GM12864 (cell line): ENCODE data around the gene IRF3.
"Not testable (repeated sequence)": the region's sequence is repeated elsewhere in the genome, so short reads cannot be mapped to it uniquely, and the experiment has no call there.

Experiments
- DNase-seq: peaks from one replicate; pipeline ENCODE4 v3.0.0-alpha.2; 2011; ENCODE audit warnings: low read depth
- H3K4me3 ChIP-seq: 2 replicates; pipeline ENCODE4 v1.5.1; 2011; ENCODE audit warnings: mild to moderate bottlenecking, low read depth, low read length, control low read depth
- CTCF ChIP-seq: IDR thresholded peaks from 2 replicates; pipeline ENCODE4 v1.5.1; 2011; ENCODE audit warnings: low read depth, mild to moderate bottlenecking, moderate library complexity, low read length, control low read depth, inconsistent platforms; ENCODE audit errors: missing control alignments

IRF3 gene

DNA sequence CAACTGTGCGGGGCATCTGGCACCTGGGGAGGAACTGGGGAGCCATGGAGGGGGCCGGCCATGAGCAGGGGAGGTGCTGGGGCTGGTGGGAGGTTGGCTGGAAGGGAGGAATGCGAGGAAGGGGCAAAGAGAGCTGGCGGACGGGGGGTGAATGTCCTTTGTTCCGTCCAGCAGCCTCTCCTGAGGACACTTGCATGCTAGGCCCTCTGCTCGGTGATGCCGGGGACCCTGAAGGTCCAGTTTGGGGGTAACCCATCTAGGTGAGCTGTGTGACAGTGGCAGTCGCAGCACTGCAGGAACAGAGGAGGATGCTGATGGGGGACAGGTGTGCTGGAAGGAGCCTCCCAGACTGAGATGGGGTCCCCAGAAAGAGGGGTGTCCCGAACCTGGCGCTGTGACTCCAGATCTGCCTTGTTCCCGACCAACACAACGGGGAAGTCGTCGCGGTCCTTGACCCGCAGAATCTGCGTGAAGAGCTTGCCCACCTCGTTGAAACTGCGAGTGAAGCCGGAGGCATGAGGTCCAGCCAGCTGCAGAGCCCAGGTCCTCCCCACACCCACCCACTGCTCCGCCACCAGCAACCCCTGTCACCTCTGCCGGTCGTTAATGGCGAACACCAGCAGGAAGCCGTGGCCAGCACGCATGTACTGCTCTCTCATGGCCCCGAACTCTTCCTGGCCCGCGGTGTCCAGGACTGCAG is 29.3 kb downstream of the IRF3 start:
- no peak overlapping the region for H3K4me3 ChIP-seq
- no peak for DNase-seq
- no peak for TF ChIP-seq CTCF

- no peak for TF ChIP-seq CTCF
- DNase-seq = no peak
- no peak overlapping the region for H3K4me3 ChIP-seq
Measured at GRCh38 chr19:49635530-49636232, 30.0 kb downstream of the IRF3 start.

- DNase-seq, H3K4me3 ChIP-seq: not testable (repeated sequence)
Measured at GRCh38 chr19:49633273-49633672, 32.4 kb downstream of the IRF3 start.

DNA sequence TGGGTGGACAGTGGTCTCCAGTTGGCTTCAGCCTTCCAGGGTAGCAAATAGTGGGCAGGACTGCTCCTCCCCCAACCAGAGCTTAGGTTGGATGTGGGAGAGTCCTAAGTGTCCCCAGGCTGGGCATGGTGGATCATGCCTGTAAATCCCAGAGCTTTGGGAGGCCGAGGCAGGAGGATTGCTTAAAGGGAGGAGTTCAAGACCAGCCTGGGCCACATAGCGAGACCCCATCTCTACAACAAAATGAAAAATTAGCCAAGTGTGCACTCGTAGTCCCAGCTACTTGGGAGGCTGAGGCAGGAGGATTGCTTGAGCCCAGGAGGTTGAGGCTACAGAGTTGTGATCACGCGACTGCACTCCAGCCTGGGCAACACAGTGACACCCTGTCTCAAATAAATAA is 33.1 kb downstream of the IRF3 start:
- no peak for DNase-seq
- H3K4me3 ChIP-seq = no peak overlapping the region
- TF ChIP-seq CTCF = no peak

DNA sequence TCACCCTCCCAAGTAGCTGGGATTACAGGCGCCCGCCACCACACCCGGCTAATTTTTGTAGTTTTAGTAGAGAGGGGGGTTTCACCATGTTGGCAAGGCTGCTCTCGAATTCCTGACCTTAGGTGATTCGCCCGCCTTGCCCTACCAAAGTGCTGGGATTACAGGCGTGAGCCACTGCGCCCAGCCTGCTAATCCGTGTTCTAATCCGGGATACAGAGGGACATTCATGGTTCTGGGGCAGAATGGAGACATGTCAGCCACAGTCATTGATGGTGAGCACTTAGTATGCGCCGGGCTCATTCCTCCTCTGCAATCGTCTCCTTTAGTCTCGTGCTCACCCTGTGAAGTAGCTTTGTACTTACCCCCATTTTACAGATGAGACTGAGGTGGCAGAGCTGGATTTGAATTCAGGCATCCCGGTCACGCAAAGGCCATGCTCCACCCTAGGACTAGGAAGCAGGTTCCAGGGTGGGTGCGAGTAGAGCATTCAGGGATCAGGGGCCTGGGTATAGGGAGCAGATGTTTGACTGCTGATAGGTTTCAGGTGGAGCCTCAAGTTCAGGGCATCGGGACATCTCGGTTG is 34.0 kb downstream of the IRF3 start:
- TF ChIP-seq CTCF = no peak
- DNase-seq = no peak
- no peak overlapping the region for H3K4me3 ChIP-seq

- TF ChIP-seq CTCF = no peak
- no peak overlapping the region for H3K4me3 ChIP-seq
- DNase-seq = no peak
Measured at GRCh38 chr19:49631014-49631588, 34.6 kb downstream of the IRF3 start.

DNA sequence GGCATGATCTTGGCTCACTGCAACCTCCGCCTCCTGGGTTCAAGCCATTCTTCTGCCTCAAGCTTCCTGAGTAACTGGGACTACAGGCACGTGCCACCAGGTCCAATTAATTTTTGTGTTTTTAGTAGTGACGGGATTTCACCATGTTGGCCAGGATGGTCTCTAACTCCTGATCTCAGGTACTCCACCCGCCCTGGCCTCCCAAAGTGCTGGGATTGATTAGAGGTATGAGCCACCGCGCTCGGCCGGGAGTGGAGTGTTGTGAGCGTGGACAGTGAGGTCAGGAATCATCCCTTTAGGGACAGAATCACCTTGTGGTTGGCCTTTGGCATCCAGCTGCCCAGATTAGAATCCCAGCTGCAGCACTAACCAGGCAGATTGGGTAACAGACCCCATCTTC is 36.0 kb downstream of the IRF3 start:
- no peak overlapping the region for H3K4me3 ChIP-seq
- DNase-seq = no peak
- TF ChIP-seq CTCF = no peak
